DND-41 (cell line): ENCODE results near the gene CCL25.

ENCODE experiments used
- EZH2 ChIP-seq: IDR thresholded peaks from 3 replicates; pipeline ENCODE4 v1.6.1; 2012; ENCODE audit warnings: borderline replicate concordance, low read depth, mild to moderate bottlenecking, moderate library complexity, low read length, inconsistent platforms; ENCODE audit not compliant: severe bottlenecking
- TF ChIP-seq, protein P1 (sequence below): IDR thresholded peaks from 2 replicates; pipeline ENCODE4 v1.5.1; 2012; ENCODE audit warnings: borderline replicate concordance, low read length, moderate library complexity, mild to moderate bottlenecking; ENCODE audit not compliant: poor library complexity, severe bottlenecking; ENCODE audit errors: extremely low read depth

DNA sequence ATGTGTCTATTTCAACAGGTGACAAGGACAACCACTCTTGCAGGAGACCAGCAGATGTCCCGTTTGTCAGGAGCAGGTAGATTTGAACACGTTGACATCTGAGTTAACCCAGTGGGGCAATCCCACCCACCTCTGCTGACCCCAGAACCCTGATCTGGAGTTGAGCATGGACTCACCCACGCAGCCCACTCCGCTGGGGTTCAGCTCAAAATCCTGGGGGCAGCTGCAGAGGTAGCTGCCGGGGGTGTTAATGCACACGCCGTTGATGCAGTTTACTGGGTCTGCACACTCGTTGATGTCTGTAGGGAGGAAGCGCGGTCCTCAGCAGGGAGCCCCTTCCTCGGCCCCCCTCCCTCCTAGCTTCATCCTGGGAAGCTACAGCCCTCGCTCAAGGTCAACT is 56.9 kb downstream of the CCL25 start:
- TF ChIP-seq, protein P1, sequence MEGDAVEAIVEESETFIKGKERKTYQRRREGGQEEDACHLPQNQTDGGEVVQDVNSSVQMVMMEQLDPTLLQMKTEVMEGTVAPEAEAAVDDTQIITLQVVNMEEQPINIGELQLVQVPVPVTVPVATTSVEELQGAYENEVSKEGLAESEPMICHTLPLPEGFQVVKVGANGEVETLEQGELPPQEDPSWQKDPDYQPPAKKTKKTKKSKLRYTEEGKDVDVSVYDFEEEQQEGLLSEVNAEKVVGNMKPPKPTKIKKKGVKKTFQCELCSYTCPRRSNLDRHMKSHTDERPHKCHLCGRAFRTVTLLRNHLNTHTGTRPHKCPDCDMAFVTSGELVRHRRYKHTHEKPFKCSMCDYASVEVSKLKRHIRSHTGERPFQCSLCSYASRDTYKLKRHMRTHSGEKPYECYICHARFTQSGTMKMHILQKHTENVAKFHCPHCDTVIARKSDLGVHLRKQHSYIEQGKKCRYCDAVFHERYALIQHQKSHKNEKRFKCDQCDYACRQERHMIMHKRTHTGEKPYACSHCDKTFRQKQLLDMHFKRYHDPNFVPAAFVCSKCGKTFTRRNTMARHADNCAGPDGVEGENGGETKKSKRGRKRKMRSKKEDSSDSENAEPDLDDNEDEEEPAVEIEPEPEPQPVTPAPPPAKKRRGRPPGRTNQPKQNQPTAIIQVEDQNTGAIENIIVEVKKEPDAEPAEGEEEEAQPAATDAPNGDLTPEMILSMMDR: no peak
- TF ChIP-seq EZH2: no peak
